Measurements from ENCODE around the gene GP9.
"Not testable (repeated sequence)": the region's sequence is repeated elsewhere in the genome, so short reads cannot be mapped to it uniquely, and the experiment has no call there.

The GP9 gene

DNA sequence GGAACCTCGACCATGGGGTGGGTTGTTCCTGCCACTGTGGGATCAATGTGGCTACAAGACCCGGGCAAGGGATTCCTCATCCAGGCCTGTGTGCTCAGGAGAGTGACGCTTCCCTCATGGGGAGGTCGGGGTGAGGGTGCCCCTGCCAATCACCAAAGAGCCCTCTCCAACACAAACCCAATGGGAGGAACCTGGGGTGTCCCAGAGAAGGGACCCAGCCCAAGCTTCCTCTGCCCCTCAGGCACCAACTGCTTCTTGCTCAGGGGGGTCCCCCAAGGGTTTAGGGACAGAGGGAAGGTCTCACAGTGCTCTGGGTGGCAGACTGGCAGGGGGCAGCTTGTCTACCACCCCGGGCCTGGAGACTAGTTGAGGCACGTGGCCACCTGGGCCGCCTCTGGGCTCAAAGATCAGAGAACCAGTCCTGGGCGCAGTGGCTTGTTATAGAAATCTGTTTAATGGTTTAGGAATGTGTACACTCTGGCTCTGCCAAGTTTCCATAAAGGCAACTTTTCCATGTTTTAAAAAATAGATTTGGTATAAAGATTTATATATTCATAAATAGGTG lies 26.6 kb downstream of the GP9 start:
- Histone ChIP-seq H3K36me3 (replicated peaks) (peaks cover 6% of the 10 kb centered on the region), H3K27me3 (replicated peaks) (no peaks in the 10 kb centered on the region), H3K4me3 (ENCODE audit: low read depth, low read length) (no peak overlapping the region), H3K27ac (no peak overlapping the region)
- peak; percentile 12 for DNase-seq
- TF ChIP-seq, protein P1, sequence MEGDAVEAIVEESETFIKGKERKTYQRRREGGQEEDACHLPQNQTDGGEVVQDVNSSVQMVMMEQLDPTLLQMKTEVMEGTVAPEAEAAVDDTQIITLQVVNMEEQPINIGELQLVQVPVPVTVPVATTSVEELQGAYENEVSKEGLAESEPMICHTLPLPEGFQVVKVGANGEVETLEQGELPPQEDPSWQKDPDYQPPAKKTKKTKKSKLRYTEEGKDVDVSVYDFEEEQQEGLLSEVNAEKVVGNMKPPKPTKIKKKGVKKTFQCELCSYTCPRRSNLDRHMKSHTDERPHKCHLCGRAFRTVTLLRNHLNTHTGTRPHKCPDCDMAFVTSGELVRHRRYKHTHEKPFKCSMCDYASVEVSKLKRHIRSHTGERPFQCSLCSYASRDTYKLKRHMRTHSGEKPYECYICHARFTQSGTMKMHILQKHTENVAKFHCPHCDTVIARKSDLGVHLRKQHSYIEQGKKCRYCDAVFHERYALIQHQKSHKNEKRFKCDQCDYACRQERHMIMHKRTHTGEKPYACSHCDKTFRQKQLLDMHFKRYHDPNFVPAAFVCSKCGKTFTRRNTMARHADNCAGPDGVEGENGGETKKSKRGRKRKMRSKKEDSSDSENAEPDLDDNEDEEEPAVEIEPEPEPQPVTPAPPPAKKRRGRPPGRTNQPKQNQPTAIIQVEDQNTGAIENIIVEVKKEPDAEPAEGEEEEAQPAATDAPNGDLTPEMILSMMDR (IDR thresholded peaks at IDR 0.05; ENCODE audit: low read depth, low read length, missing control alignments) = no peak
- in situ Hi-C loops (cut with HindIII; ENCODE audit: low pct_ligation_motif_present, low sequenced_read_pairs) = no loop called here

DNA sequence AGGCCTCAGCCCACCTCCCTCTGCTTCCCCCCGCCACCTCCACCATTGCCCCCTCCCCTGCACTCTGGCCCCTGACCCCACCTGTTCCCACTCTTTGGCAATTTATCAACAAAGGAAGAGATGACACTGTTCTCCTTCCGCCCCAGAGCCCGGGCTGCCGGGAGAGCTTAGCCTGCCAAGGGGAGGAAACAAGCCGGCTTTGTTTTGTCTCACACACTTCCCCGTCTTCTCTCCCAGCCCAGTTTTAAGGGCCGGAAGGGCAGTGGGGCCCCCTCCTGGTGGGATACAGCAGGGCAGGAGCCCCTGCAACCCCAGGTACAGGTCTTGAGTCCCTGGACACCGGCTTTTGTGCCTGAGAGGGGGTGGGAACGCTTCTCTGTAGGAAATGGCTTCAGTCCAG lies 27.3 kb downstream of the GP9 start:
- H3K27ac ChIP-seq; H3K4me3 ChIP-seq (ENCODE audit: low read depth, low read length); in situ Hi-C loops (cut with HindIII; ENCODE audit: low pct_ligation_motif_present, low sequenced_read_pairs); H3K27me3 ChIP-seq (replicated peaks); H3K36me3 ChIP-seq (replicated peaks): not testable (repeated sequence)
- DNase-seq = peak; percentile 9

DNA sequence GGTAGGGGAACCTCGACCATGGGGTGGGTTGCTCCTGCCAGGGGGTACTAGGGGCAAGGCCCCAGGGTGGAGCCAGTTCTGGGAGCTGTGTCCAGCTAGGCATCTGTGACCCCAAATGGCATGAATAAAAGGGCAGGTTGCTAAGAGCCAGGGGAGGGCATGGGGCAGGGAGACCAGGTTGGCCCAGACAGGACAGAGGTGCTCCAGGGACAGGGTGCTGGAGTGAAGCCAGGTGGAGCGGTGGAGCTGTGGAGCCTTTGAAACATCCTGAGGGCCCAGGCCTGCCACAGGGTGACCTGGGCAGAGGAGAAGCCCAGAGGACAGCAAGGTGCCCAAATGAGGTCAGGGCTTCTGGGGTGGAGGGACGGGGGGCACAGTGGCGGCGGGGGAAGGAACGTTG lies 27.7 kb downstream of the GP9 start:
- H3K27me3 ChIP-seq (replicated peaks); H3K4me3 ChIP-seq (ENCODE audit: low read depth, low read length); DNase-seq; in situ Hi-C loops (cut with HindIII; ENCODE audit: low pct_ligation_motif_present, low sequenced_read_pairs); H3K27ac ChIP-seq: not testable (repeated sequence)
- H3K36me3 ChIP-seq (replicated peaks) = peaks cover 11% of the 10 kb centered on the region

DNA sequence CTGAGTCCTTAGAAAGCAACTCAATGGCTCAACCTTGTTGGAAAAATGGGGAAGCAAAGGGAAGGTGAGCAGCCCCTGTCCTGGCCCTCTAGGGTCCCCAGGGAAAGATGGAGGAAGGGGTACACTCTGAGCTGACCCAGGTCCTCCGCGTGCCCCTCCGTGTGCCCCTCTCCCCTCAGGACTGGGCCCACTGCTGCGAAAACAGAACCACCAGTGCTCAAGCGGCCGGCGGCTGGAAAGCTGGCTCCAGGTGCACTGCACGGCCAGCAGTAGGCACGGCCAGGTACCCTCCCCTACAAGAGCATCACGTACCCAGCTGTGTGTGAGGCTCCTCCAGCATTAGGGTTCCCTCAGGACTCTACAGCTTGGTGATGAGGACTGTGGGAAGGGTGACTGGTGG lies 34.7 kb downstream of the GP9 start:
- in situ Hi-C loops (cut with HindIII; ENCODE audit: low pct_ligation_motif_present, low sequenced_read_pairs) = no loop called here
- no peak for DNase-seq
- H3K4me3 ChIP-seq (ENCODE audit: low read depth, low read length) = no peak overlapping the region
- TF ChIP-seq, protein P1 (IDR thresholded peaks at IDR 0.05; ENCODE audit: low read depth, low read length, missing control alignments) = no peak
- H3K36me3 ChIP-seq (replicated peaks) = peaks cover 22% of the 10 kb centered on the region
- no peak overlapping the region for H3K27ac ChIP-seq
- no peaks in the 10 kb centered on the region for H3K27me3 ChIP-seq (replicated peaks)

DNA sequence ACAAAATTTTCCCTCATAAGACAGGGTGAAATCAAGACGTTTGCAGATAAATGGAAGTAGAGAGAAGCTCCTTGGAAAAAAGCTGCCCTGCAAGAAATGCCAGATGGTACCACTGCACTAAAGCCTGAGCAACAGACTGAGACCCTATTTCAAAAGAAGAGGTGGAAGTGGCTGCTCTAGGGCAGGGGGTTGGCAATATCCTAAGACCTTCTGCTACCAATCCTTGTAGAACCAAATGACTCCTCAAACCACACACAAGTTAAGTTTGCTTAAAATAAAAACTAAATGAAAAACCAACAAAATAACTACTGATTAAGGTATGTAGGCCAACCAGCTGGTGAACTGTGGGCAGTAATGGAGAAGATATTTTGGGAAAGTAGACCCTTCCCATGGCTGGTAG lies 39.7 kb downstream of the GP9 start:
- no peak overlapping the region for H3K4me3 ChIP-seq (ENCODE audit: low read depth, low read length)
- TF ChIP-seq, protein P1 (IDR thresholded peaks at IDR 0.05; ENCODE audit: low read depth, low read length, missing control alignments) = no peak
- no peaks in the 10 kb centered on the region for H3K36me3 ChIP-seq (replicated peaks)
- no peak for DNase-seq
- H3K27ac ChIP-seq = no peak overlapping the region
- H3K27me3 ChIP-seq (replicated peaks) = no peaks in the 10 kb centered on the region
- in situ Hi-C loops (cut with HindIII; ENCODE audit: low pct_ligation_motif_present, low sequenced_read_pairs) = no loop called here

DNA sequence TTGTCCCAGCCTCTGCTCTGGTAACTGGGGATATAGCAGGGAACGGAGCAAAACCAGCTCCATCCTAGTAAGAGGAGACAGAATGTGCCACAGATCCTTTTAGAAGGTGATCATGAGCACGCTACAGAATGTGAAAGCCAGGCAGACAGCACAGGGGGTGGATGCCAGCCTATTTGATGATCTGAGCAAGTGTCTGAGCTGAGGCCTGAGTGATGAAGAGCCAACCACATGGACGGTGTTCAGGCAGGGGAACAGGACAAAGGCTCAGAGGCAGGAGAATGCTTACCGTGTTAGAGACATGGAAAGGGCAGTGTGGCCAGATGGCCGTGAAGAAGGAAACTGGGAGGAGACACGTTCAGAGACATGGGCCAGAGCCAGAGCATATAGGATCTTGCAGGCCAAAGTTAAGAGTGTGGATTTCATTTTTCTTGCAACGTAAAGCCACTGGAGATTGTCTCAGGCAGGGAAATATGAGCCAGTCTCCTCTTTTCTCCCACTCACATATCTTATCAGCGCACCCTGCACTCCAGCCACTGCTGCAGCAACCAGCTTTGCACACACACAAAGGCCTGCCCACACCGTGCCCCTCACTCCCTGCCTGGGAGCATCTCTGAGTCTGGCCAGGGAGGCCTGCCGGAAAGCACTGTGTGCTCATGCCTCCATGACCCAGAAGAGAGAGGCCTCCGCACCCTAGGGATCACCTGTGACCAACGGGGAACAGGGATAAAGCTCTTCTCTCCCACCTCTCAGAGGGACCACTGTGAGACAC lies 41.0 kb downstream of the GP9 start:
- H3K27ac ChIP-seq = no peak overlapping the region

More for the DNA sequence above, 41.0 kb downstream of the GP9 start:
- TF ChIP-seq, protein P1 (IDR thresholded peaks at IDR 0.05; ENCODE audit: low read depth, low read length, missing control alignments) = no peak
- Histone ChIP-seq H3K27me3 (replicated peaks) (no peaks in the 10 kb centered on the region), H3K4me3 (ENCODE audit: low read depth, low read length) (no peak overlapping the region), H3K36me3 (replicated peaks) (peaks cover 1% of the 10 kb centered on the region)
- in situ Hi-C loops (cut with HindIII; ENCODE audit: low pct_ligation_motif_present, low sequenced_read_pairs) = no loop called here
- DNase-seq = no peak
